ENCODE results near the gene PRR35.

Gene PRR35

GRCh38 chr16:598823-599739, 38.9 kb downstream of the PRR35 start:
- DNase-seq, result no peak

- DNase-seq, result no peak
These were observed 40.6 kb downstream of the PRR35 start for GRCh38 chr16:600781-601180.

GRCh38 chr16:603933-604332, 43.7 kb downstream of the PRR35 start:
- DNase-seq, result no peak

- DNase-seq, result no peak
These were observed 46.6 kb downstream of the PRR35 start for GRCh38 chr16:606656-607307.

- DNase-seq, result no peak
These were observed 47.8 kb downstream of the PRR35 start for GRCh38 chr16:608019-608418.

- DNase-seq, result no peak
These were observed 49.1 kb downstream of the PRR35 start for GRCh38 chr16:609316-609715.

- no peak for DNase-seq
These were observed 49.8 kb downstream of the PRR35 start for GRCh38 chr16:609984-610383.

GRCh38 chr16:610513-611381, 50.6 kb downstream of the PRR35 start:
- DNase-seq, result no peak

- DNase-seq, result no peak
These were observed 54.9 kb downstream of the PRR35 start for GRCh38 chr16:615122-615521.

Measured in NCI-H446 treated with DMSO at 0.1 percent for 48 hours (cell line).